GM18873 (cell line): Measurements from ENCODE around the gene PMPCA.
"Not testable (repeated sequence)": the region's sequence is repeated elsewhere in the genome, so short reads cannot be mapped to it uniquely, and the experiment has no call there.

Experiments
- ATAC-seq: cut with Tn5 transposase; IDR thresholded peaks from one replicate; pipeline ENCODE4 v1.9.1; 2021; ENCODE audit warnings: mild to moderate bottlenecking, moderate library complexity, moderate number of reproducible peaks; ENCODE audit not compliant: unreplicated experiment, low FRiP score

Gene PMPCA

GRCh38 chr9:136392538-136393449, 17.7 kb upstream of the PMPCA start:
- ATAC-seq = no peak

GRCh38 chr9:136393531-136393930, 16.9 kb upstream of the PMPCA start:
- no peak for ATAC-seq

- ATAC-seq = no peak
Observed at GRCh38 chr9:136394312-136395019, 16.0 kb upstream of the PMPCA start.

- no peak for ATAC-seq
Observed at GRCh38 chr9:136395020-136395340, 15.5 kb upstream of the PMPCA start.

GRCh38 chr9:136395345-136396218, 14.9 kb upstream of the PMPCA start:
- no peak for ATAC-seq

- no peak for ATAC-seq
Observed at GRCh38 chr9:136396219-136396515, 14.3 kb upstream of the PMPCA start.

GRCh38 chr9:136397643-136398042, 12.8 kb upstream of the PMPCA start:
- no peak for ATAC-seq

- no peak for ATAC-seq
Observed at GRCh38 chr9:136398286-136398685, 12.2 kb upstream of the PMPCA start.

- no peak for ATAC-seq
Observed at GRCh38 chr9:136399176-136400037, 11.1 kb upstream of the PMPCA start.

- ATAC-seq = no peak
Observed at GRCh38 chr9:136400038-136400834, 10.2 kb upstream of the PMPCA start, which contains the start of gene SNAPC4. TSS of gene SNAPC4 (minus strand) at chr9:136400170. CDS start at chr9:136398428, 1,742 bp downstream.

GRCh38 chr9:136401173-136401922, 9.1 kb upstream of the PMPCA start:
- no peak for ATAC-seq

GRCh38 chr9:136402067-136402466, 8.4 kb upstream of the PMPCA start:
- ATAC-seq = no peak

- no peak for ATAC-seq
Observed at GRCh38 chr9:136403538-136403914, 6.9 kb upstream of the PMPCA start.

GRCh38 chr9:136403915-136404800, 6.3 kb upstream of the PMPCA start:
- ATAC-seq = no peak

GRCh38 chr9:136404801-136405136, 5.7 kb upstream of the PMPCA start:
- ATAC-seq = no peak

- no peak for ATAC-seq
Observed at GRCh38 chr9:136405481-136405880, 5.0 kb upstream of the PMPCA start.

GRCh38 chr9:136405904-136406303, 4.6 kb upstream of the PMPCA start:
- ATAC-seq = not testable (repeated sequence)

GRCh38 chr9:136407061-136407460, 3.4 kb upstream of the PMPCA start:
- not testable (repeated sequence) for ATAC-seq
